ENCODE results near the gene UBE4B. TPM values are rescaled to one million over a fixed set of nuclear protein-coding genes. Genes with fewer than 3 reads are reported as not detected.

UBE4B gene
- total and polyA plus RNA-seq, 2 of the 13 experiments (the other 11 are each of a cell fraction or from before 2014, with no cell fraction given): 15.2 to 24.8 TPM

- TF ChIP-seq ASH2L (IDR thresholded peaks at IDR 0.05; ENCODE audit: insufficient read length, low read depth, low read length) (peak; percentile 33), MIER2 (CRISPR knock-in tag; IDR thresholded peaks at IDR 0.05) (no peak), ZNF766 (CRISPR knock-in tag; IDR thresholded peaks at IDR 0.05; ENCODE audit: borderline replicate concordance) (no peak), ZNF629 (CRISPR knock-in tag; conservative IDR thresholded peaks at IDR 0.05) (no peak), SOX13 (IDR thresholded peaks at IDR 0.05) (no peak), SOX13 (CRISPR knock-in tag; conservative IDR thresholded peaks at IDR 0.05 in 1 of 2, IDR thresholded peaks at IDR 0.05 in 1 of 2) (peak in 1 of 2 experiments; percentile 57; a peak in 1 of 4 replicates), ATRX (CRISPR knock-in tag; IDR thresholded peaks at IDR 0.05; ENCODE audit: borderline replicate concordance) (no peak), ZNF687 (CRISPR knock-in tag; IDR thresholded peaks at IDR 0.05) (no peak), ZNF558 (CRISPR knock-in tag; IDR thresholded peaks at IDR 0.05; ENCODE audit: borderline replicate concordance) (no peak), ZNF816 (CRISPR knock-in tag; IDR thresholded peaks at IDR 0.05; ENCODE audit: borderline replicate concordance) (no peak), ZNF496 (CRISPR knock-in tag; IDR thresholded peaks at IDR 0.05; ENCODE audit: insufficient replicate concordance) (no peak), ZNF777 (CRISPR knock-in tag; IDR thresholded peaks at IDR 0.05) (no peak), NPAS2 (CRISPR knock-in tag; IDR thresholded peaks at IDR 0.05; ENCODE audit: borderline replicate concordance) (no peak), ZBTB43 (CRISPR knock-in tag; conservative IDR thresholded peaks at IDR 0.05) (no peak), ZNF609 (CRISPR knock-in tag; IDR thresholded peaks at IDR 0.05; ENCODE audit: borderline replicate concordance) (no peak), HOXA3 (CRISPR knock-in tag; IDR thresholded peaks at IDR 0.05) (no peak), ZNF580 (CRISPR knock-in tag; IDR thresholded peaks at IDR 0.05; ENCODE audit: borderline replicate concordance, low read depth) (no peak), MLLT10 (CRISPR knock-in tag; IDR thresholded peaks at IDR 0.05) (no peak), PTBP1 (IDR thresholded peaks at IDR 0.05; ENCODE audit: low read depth, low read length, poor library complexity, severe bottlenecking) (no peak), SP140L (CRISPR knock-in tag; IDR thresholded peaks at IDR 0.05; ENCODE audit: borderline replicate concordance) (no peak)
Measured at GRCh38 chr1:10228528-10228927, 195.8 kb downstream of the UBE4B start (continued).

Measured in HepG2 (cell line).